GM12865 (cell line): ENCODE results near the gene RPGRIP1L.
"Not testable (repeated sequence)": the region's sequence is repeated elsewhere in the genome, so short reads cannot be mapped to it uniquely, and the experiment has no call there.

Source experiments
- DNase-seq: peaks from one replicate; pipeline ENCODE4 v3.0.0; 2010; ENCODE audit warnings: low read depth
- H3K4me3 ChIP-seq: 2 replicates; pipeline ENCODE4 v1.5.1; 2011; ENCODE audit warnings: mild to moderate bottlenecking, low read depth, low read length, control low read depth
- CTCF ChIP-seq: IDR thresholded peaks from 2 replicates; pipeline ENCODE4 v1.5.1; 2011; ENCODE audit warnings: low read length, control low read depth, low read depth, inconsistent platforms; ENCODE audit not compliant: insufficient read depth; ENCODE audit errors: missing control alignments

Gene RPGRIP1L

DNA sequence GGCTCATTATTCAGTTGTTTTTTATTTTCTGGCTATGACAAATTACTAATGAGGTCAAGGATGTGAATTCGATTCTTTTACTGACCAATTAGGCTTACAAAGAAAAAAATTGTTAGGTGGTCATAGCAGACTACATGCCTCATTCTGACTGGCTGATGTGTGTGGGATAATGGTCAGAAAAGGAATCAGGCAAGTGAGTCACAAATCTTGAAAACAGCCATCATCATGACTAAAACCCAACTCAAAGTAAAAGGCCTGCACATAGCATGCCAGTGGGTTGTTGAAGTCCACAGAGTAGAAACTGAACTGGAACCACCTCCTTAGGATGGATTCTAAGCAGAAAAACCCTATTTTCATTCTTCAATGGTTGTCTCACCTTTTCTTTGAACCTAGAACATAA, 8.6 kb downstream of the RPGRIP1L start:
- no peak for TF ChIP-seq CTCF
- DNase-seq = no peak
- H3K4me3 ChIP-seq = no peak overlapping the region

- no peak overlapping the region for H3K4me3 ChIP-seq
- no peak for DNase-seq
- TF ChIP-seq CTCF = no peak
These were observed 10.3 kb downstream of the RPGRIP1L start for GRCh38 chr16:53693320-53693719.

DNA sequence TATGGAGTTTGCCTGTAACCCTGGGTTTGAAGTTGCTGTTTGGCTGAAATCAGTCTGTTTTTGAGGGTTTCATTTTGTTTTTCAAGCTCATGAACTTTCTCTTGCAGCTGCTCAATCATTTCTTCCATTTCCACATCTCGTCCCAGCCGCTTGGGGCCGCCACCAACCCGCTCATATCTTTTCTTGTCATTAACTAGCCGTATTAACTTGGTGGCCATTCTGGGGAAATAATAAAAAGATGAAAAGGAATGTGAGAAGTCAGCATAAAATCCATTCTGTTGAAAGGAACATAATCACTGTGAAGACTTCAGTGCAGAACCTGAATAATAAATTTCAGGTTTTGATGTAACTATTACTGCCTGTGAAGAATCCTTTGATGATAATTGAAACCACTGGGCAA, 11.5 kb downstream of the RPGRIP1L start:
- no peak for DNase-seq
- no peak overlapping the region for H3K4me3 ChIP-seq
- no peak for TF ChIP-seq CTCF

DNA sequence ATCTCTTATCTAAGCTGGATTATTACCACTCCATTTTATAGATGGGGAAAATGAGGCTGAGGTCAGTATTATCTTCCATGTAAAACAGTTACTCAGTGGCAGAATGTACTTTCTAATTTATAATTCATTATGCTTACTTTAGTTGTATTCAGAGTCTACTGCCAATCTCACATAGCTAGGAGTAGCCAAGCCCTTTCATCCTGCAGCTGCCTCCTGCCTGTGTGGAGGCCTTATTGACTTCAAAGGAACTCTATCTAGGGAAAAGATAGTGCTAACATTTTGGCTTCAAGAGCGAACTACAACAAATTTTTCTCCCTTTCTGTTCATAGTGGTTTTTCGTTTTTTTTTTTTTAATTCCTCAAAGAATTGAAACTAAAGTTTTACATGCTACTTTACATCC, 12.9 kb downstream of the RPGRIP1L start:
- DNase-seq = no peak
- H3K4me3 ChIP-seq = no peak overlapping the region
- no peak for TF ChIP-seq CTCF

DNA sequence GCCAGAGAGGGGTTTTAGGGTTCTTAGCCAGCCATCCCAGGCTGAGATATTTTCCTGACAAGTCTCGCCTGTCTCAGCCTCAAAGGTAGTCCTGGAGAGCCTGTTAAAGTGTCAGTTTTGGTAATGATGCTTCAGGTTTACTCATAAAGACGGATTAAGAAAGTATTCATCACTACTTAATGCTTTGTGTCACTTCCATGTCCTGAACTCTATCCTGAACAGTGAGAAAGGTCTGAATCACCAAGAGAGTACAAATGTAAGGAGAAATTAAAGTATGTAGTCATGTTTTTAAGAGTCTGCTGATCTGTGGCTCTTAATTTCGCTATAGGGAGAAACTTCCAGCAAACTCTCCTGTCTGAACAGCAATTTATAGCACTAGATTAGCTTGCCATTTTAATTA, 14.0 kb downstream of the RPGRIP1L start:
- no peak overlapping the region for H3K4me3 ChIP-seq
- TF ChIP-seq CTCF = no peak
- no peak for DNase-seq

DNA sequence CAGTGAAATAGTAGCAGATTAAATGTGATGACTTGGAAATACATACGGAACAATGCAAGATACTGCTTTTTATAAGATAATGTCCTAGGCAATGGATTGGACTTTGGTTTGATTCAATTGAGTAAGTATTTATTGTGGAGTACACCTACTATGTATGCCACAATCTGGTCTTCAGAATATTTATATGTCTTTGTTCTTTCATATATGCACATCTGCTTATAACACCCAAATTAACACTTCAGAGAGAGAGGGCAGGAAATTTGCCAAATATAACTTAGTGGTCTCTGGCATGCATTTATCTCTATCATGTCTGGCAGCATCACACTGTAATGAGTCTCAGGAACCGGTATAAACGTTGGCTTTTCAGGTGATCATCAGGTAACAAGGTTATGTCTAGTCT, 16.9 kb downstream of the RPGRIP1L start:
- no peak for TF ChIP-seq CTCF
- H3K4me3 ChIP-seq = no peak overlapping the region
- DNase-seq = no peak

GRCh38 chr16:53685334-53685733, 18.3 kb downstream of the RPGRIP1L start:
- DNase-seq, H3K4me3 ChIP-seq: not testable (repeated sequence)

DNA sequence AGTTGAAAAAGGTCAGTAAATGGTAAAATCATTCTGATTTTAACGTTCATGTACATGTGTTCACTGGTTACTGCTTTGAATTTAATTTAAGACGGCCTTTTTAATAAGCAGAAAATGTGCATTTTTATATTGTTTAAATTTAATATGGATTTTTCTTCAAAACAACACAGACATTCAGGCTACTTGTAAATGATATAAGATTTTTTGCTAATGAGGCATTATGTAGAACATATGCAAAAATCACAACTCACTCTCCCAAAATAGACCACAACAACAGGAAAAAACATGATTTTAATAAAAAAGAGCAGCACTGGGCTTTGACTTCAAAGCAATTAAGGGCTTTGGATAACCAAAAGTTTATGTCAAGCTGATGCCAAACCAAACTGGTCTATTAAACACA, 22.3 kb downstream of the RPGRIP1L start:
- no peak for TF ChIP-seq CTCF
- no peak for DNase-seq
- no peak overlapping the region for H3K4me3 ChIP-seq
